Kidney (tissue), 14 donors: ENCODE results near the gene CASD1. TPM values are rescaled to one million over a fixed set of nuclear protein-coding genes. Genes with fewer than 3 reads are reported as not detected.

Experiments used
- DNase-seq, 5 donors: peaks; one replicate each; pipeline ENCODE4 v3.0.0-alpha.2; 2013 to 2020
- FAIRE-seq: peaks from 2 replicates; lab custom pipeline; 2012; peaks lifted over from hg19 to GRCh38; lab: Jason Lieb, UNC
- H3K27ac ChIP-seq, 2 donors: one replicate each; pipeline ENCODE4 v1.7.0; 2013; ENCODE audit warnings: low read depth in 2 of 2, low read length in 2 of 2, inconsistent platforms in 1 of 2
- H3K27me3 ChIP-seq: one replicate; pipeline ENCODE4 v1.7.1; 2013; ENCODE audit warnings: low read length, inconsistent platforms; ENCODE audit not compliant: control insufficient read depth, insufficient read depth
- H3K36me3 ChIP-seq, 3 donors: one replicate each; pipeline versions ENCODE4 v1.7.0 to v1.7.1; 2013; ENCODE audit warnings: low read length in 3 of 3, control low read depth in 1 of 3, inconsistent platforms in 1 of 3; ENCODE audit not compliant: insufficient read depth in 3 of 3, control insufficient read depth in 2 of 3
- H3K4me1 ChIP-seq, 3 donors: one replicate each; pipeline versions ENCODE4 v1.7.0 to v1.7.1; 2013; ENCODE audit warnings: low read length in 3 of 3, inconsistent platforms in 1 of 3, low read depth in 1 of 3; ENCODE audit not compliant: control insufficient read depth in 2 of 3, insufficient read depth in 2 of 3
- H3K4me3 ChIP-seq, 3 donors: one replicate each; pipeline versions ENCODE4 v1.7.0 to v1.8.1; 2013; ENCODE audit warnings: low read length in 3 of 3, control low read depth in 1 of 3, inconsistent platforms in 1 of 3
- H3K9ac ChIP-seq, 3 donors: one replicate each; pipeline versions ENCODE4 v1.7.0 to v1.7.1; 2013; ENCODE audit warnings: low read length in 3 of 3, control low read depth in 1 of 3, inconsistent platforms in 1 of 3
- H3K9me3 ChIP-seq, 3 donors: one replicate each; pipeline versions ENCODE4 v1.7.0 to v1.7.1; 2013; ENCODE audit warnings: low read length in 3 of 3, control low read depth in 1 of 3, inconsistent platforms in 1 of 3; ENCODE audit not compliant: control insufficient read depth in 2 of 3, insufficient read depth in 1 of 3
- intact Hi-C: fragments of 100-400 bp; cut with DNase I; formaldehyde crosslinking; loops from one replicate; pipeline ENCODE4 v1.11.1; 2022
- polyA plus RNA-seq: library from polyadenylated mRNA; stranded (reverse); fragments of 350-450 nt; fragmentation: Illumina TruSeq; extraction: RNeasy Lipid Tissue Mini Kit (QIAGEN cat#74804); gene quantifications from one replicate; pipeline ENCODE4 v1.2.3, GENCODE V29; 2014; ENCODE audit warnings: low read depth, low replicate concordance; ENCODE audit not compliant: insufficient read depth
- total RNA-seq: library from RNA; stranded (reverse); fragmentation: NEBNext Ultra II Directional; extraction: Animal tissue kit (Norgen Biotek cat#: 25700); gene quantifications from one replicate; pipeline ENCODE4 v1.2.1, GENCODE V29; 2021
- TF ChIP-seq, protein P1 (sequence below): IDR thresholded peaks from 3 replicates; pipeline ENCODE4 v1.5.1; 2012; ENCODE audit warnings: mild to moderate bottlenecking, moderate library complexity, borderline replicate concordance; ENCODE audit not compliant: insufficient read depth; ENCODE audit errors: extremely low read depth
- donor health status: control.
- donor health status: control.
- donor health status: control.
- donor health status: control.
- donor health status: control.
- donor health status: DM: yes; HTN: yes; CAD: no.
- donor health status: Normal renal cell carcinoma (clear cell type).

Gene CASD1
- total and polyA plus RNA-seq, 2 donors from 2014 or later: 10.8 to 22.8 TPM

DNA sequence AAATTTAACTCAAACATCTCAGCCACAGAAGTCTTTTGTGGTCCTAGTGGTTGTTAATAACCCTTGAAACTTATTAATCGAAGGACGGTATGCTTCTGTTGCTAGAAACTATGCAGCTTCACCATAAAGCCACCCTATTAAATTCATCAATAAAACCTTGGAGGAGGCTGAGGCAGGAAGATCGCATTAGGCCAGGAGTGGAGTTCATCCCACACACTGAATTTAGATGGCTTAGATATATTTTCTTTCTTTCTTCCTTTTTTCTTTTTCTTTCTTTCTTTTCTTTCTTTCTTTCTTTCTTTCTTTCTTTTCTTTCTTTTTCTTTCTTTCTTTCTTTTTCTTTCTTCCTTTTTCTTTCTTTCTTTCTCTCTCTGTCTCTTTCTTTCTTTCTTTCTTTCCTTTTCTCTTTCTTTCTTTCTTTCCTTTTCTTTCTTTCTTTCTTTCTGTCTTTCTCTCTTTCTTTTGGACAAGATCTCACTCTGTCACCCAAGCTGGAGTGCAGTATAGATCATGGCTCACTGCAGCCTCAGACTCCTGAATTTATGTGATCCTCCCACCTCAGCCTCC is 30.9 kb upstream of the CASD1 start:
- H3K9me3 ChIP-seq: no peaks in the 10 kb centered on the region
- no peak overlapping the region for H3K4me3 ChIP-seq
- no peak for DNase-seq
- no peak overlapping the region for H3K9ac ChIP-seq
- no peak for FAIRE-seq
- intact Hi-C loops: no loop called here
- TF ChIP-seq, protein P1, sequence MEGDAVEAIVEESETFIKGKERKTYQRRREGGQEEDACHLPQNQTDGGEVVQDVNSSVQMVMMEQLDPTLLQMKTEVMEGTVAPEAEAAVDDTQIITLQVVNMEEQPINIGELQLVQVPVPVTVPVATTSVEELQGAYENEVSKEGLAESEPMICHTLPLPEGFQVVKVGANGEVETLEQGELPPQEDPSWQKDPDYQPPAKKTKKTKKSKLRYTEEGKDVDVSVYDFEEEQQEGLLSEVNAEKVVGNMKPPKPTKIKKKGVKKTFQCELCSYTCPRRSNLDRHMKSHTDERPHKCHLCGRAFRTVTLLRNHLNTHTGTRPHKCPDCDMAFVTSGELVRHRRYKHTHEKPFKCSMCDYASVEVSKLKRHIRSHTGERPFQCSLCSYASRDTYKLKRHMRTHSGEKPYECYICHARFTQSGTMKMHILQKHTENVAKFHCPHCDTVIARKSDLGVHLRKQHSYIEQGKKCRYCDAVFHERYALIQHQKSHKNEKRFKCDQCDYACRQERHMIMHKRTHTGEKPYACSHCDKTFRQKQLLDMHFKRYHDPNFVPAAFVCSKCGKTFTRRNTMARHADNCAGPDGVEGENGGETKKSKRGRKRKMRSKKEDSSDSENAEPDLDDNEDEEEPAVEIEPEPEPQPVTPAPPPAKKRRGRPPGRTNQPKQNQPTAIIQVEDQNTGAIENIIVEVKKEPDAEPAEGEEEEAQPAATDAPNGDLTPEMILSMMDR: no peak
- no peak overlapping the region for H3K27ac ChIP-seq
- H3K36me3 ChIP-seq: no peaks in the 10 kb centered on the region
- H3K4me1 ChIP-seq: no peaks in the 10 kb centered on the region
- no peaks in the 10 kb centered on the region for H3K27me3 ChIP-seq

DNA sequence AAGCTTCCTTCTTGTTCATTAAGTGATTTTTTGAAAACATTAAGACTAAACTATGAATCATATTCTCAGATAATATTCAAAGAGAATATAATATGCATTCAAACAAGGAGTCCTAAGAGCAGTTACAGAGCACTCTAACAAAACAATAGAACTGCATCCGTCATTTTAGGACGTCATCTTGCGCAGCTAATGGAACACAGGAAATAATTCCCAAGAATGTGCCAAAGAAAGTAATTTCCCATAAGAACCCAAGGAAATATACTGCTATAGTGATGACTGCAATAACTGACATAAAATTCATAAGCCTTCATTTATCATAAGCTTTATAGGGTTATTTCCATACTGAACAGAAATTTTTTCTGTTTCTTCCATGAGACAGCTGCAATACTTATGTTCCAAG is 28.3 kb upstream of the CASD1 start:
- FAIRE-seq: no peak
- TF ChIP-seq, protein P1: no peak

DNA sequence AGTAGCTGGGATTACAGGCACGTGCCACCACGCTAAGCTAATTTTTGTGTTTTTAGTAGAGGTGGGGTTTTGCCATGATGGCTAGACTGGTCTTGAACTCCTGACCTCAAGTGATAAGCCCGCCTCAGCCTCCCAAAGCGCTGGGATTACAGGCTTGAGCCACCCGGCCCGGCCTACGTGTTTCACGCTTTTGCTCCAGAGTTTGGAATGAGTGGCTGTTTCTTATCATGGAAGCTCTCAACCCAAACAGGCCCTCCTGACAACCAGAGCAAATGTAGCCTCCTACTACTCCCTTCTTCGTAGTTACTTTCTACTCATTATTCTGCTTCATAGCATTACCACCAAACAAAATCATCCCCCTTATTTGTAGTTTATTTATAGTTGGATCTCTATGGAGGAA is 26.8 kb upstream of the CASD1 start:
- Histone ChIP-seq H3K4me1 (no peaks in the 10 kb centered on the region), H3K27ac (no peak overlapping the region), H3K9me3 (no peaks in the 10 kb centered on the region), H3K27me3 (no peaks in the 10 kb centered on the region), H3K4me3 (no peak overlapping the region), H3K36me3 (no peaks in the 10 kb centered on the region), H3K9ac (no peak overlapping the region)
- TF ChIP-seq, protein P1: no peak
- intact Hi-C loops: no loop called here
- DNase-seq: no peak
- FAIRE-seq: no peak

More for the DNA sequence above, 28.3 kb upstream of the CASD1 start:
- intact Hi-C loops: no loop called here
- peak in 1 of 5 donors; percentile 9 for DNase-seq
- H3K9me3 ChIP-seq: no peaks in the 10 kb centered on the region
- H3K27me3 ChIP-seq: no peaks in the 10 kb centered on the region
- H3K9ac ChIP-seq: no peak overlapping the region
- H3K27ac ChIP-seq: no peak overlapping the region
- no peaks in the 10 kb centered on the region for H3K4me1 ChIP-seq
- no peaks in the 10 kb centered on the region for H3K36me3 ChIP-seq
- no peak overlapping the region for H3K4me3 ChIP-seq

DNA sequence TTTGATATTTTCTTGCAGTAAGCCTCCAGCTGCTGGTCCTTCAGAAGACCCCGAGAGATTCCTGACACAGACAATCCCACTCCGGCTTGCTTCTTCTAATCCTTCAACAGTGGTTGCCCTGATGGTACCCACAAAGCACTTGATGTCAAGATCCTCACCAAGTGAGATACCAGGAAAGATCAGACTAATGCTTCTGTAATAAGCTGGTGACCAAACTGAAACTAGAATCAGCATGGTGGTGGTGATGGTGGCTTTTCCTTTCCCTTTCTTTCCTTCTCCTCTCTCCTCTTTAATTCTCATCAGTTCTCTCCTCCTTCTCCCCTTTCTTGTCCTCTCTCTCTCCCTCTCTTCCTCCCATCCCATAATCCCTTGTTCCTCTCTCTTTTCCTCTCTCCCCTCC is 25.8 kb upstream of the CASD1 start:
- no peak for DNase-seq
- Histone ChIP-seq H3K4me1 (no peaks in the 10 kb centered on the region), H3K27ac (no peak overlapping the region), H3K36me3 (no peaks in the 10 kb centered on the region), H3K27me3 (no peaks in the 10 kb centered on the region), H3K9me3 (no peaks in the 10 kb centered on the region), H3K9ac (no peak overlapping the region), H3K4me3 (no peak overlapping the region)
- FAIRE-seq: no peak
- TF ChIP-seq, protein P1: no peak
- intact Hi-C loops: no loop called here
